Suprapubic skin (tissue), 4 donors: ENCODE measurements around the gene MLST8. TPM values are rescaled to one million over a fixed set of nuclear protein-coding genes. Genes with fewer than 3 reads are reported as not detected.

ENCODE experiments used
- DNase-seq, 2 donors: peaks; one replicate each; pipeline ENCODE4 v3.0.0-alpha.2; 2019; ENCODE audit warnings: low spot score in 2 of 2
- H3K27ac ChIP-seq: fragments of 200-600 bp; sonication (generic); one replicate; pipeline ENCODE4 v1.5.1; 2019
- H3K27me3 ChIP-seq: fragments of 200-600 bp; sonication (generic); one replicate; pipeline ENCODE4 v1.5.1; 2019
- H3K36me3 ChIP-seq: fragments of 200-600 bp; sonication (generic); one replicate; pipeline ENCODE4 v1.5.1; 2019
- H3K4me1 ChIP-seq: fragments of 200-600 bp; sonication (generic); one replicate; pipeline ENCODE4 v1.5.1; 2019
- H3K4me3 ChIP-seq: fragments of 200-600 bp; sonication (generic); one replicate; pipeline ENCODE4 v1.5.1; 2019; ENCODE audit warnings: mild to moderate bottlenecking
- H3K9me3 ChIP-seq: fragments of 200-600 bp; sonication (generic); one replicate; pipeline ENCODE4 v1.5.1; 2019
- CTCF ChIP-seq, 2 donors: fragments of 200-600 bp in 1 of 2; fragments of 450-650 bp in 1 of 2; sonication (generic) in 1 of 2; IDR thresholded peaks; one replicate each; pipeline ENCODE4 v1.5.1; 2016 to 2019; ENCODE audit warnings: antibody characterized with exemption in 2 of 2, mild to moderate bottlenecking in 1 of 2, moderate library complexity in 1 of 2
- EP300 ChIP-seq: sonication (generic); formaldehyde crosslinking; IDR thresholded peaks from one replicate; pipeline ENCODE4 v1.6.1; 2017; ENCODE audit warnings: antibody characterized with exemption
- POLR2A ChIP-seq, 2 donors: fragments of 450-650 bp; IDR thresholded peaks; one replicate each; pipeline ENCODE4 v1.6.1; 2017; ENCODE audit warnings: antibody characterized with exemption in 2 of 2, mild to moderate bottlenecking in 2 of 2, moderate library complexity in 2 of 2
- POLR2AphosphoS5 ChIP-seq, 3 donors: sonication (generic); formaldehyde crosslinking; IDR thresholded peaks; one replicate each; pipeline ENCODE4 v1.6.1; 2017; ENCODE audit warnings: antibody characterized with exemption in 3 of 3
- WGBS: methylation state at CpG from one replicate; pipeline ENCODE4 v1.1.5; 2018; 5-methylcytosine and 5-hydroxymethylcytosine counted together
- total RNA-seq, 4 donors: library from RNA; depleted of rRNA; stranded (reverse); fragments of >200 nt; gene quantifications; one replicate each; pipeline ENCODE4 v1.1.0, GENCODE V29; 2016

MLST8 gene
- total RNA-seq, 4 donors from 2014 or later, result 52.3 to 69.5 (median 55.1) TPM

GRCh38 chr16:2159175-2159838 lies 45.9 kb upstream of the MLST8 start:
- no peaks in the 10 kb centered on the region for H3K9me3 ChIP-seq
- peaks cover 84% of the 10 kb centered on the region for H3K4me1 ChIP-seq
- TF ChIP-seq POLR2AphosphoS5 (IDR thresholded peaks at IDR 0.05), result peak in 1 of 3 donors; percentile 21
- no peak for TF ChIP-seq EP300
- 22% methylated on average over 17 of the region's 24 CpGs for WGBS
- H3K27me3 ChIP-seq, result no peaks in the 10 kb centered on the region
- no peaks in the 10 kb centered on the region for H3K36me3 ChIP-seq
- no peak for DNase-seq
- peak overlapping the region; percentile 91 for H3K27ac ChIP-seq
- peak overlapping the region; percentile 36 for H3K4me3 ChIP-seq

- TF ChIP-seq EP300 (no peak), POLR2A (IDR thresholded peaks at IDR 0.05) (no peak), CTCF (IDR thresholded peaks at IDR 0.05) (no peak), POLR2AphosphoS5 (IDR thresholded peaks at IDR 0.05) (no peak)
- WGBS, result 38% methylated on average over 16 of the region's 20 CpGs
- Histone ChIP-seq H3K27me3 (no peaks in the 10 kb centered on the region), H3K27ac (peak overlapping the region; percentile 90), H3K36me3 (peaks cover 5% of the 10 kb centered on the region), H3K9me3 (no peaks in the 10 kb centered on the region), H3K4me3 (peak overlapping the region; percentile 1), H3K4me1 (peaks cover 78% of the 10 kb centered on the region)
- DNase-seq, result peak; percentile 86 to 91
These were observed 44.2 kb upstream of the MLST8 start for GRCh38 chr16:2160915-2161551.

- H3K4me1 ChIP-seq, result peaks cover 73% of the 10 kb centered on the region
- DNase-seq, result no peak
- WGBS, result 76% methylated on average over 6 of the region's 10 CpGs
- peak overlapping the region; percentile 90 for H3K27ac ChIP-seq
- H3K9me3 ChIP-seq, result no peaks in the 10 kb centered on the region
- H3K27me3 ChIP-seq, result no peaks in the 10 kb centered on the region
- TF ChIP-seq CTCF (IDR thresholded peaks at IDR 0.05) (no peak), POLR2AphosphoS5 (IDR thresholded peaks at IDR 0.05) (no peak), EP300 (no peak), POLR2A (IDR thresholded peaks at IDR 0.05) (no peak)
- H3K4me3 ChIP-seq, result no peak overlapping the region
- peaks cover 13% of the 10 kb centered on the region for H3K36me3 ChIP-seq
These were observed 43.3 kb upstream of the MLST8 start for GRCh38 chr16:2161911-2162310.

GRCh38 chr16:2162676-2163118 lies 42.6 kb upstream of the MLST8 start:
- TF ChIP-seq POLR2A (IDR thresholded peaks at IDR 0.05), result no peak
- H3K4me1 ChIP-seq, result peaks cover 65% of the 10 kb centered on the region
- no peak for DNase-seq
- H3K27ac ChIP-seq, result peak overlapping the region; percentile 90
- 63% methylated on average over 6 of the region's 13 CpGs for WGBS
- peaks cover 21% of the 10 kb centered on the region for H3K36me3 ChIP-seq
- peak overlapping the region; percentile 17 for H3K4me3 ChIP-seq
- H3K9me3 ChIP-seq, result no peaks in the 10 kb centered on the region
- H3K27me3 ChIP-seq, result no peaks in the 10 kb centered on the region

GRCh38 chr16:2163211-2163881 lies 41.9 kb upstream of the MLST8 start:
- WGBS, result 65% methylated on average over 23 of the region's 26 CpGs
- Histone ChIP-seq H3K36me3 (peaks cover 27% of the 10 kb centered on the region), H3K4me3 (peak overlapping the region; percentile 17), H3K27ac (peak overlapping the region; percentile 90), H3K4me1 (peaks cover 58% of the 10 kb centered on the region), H3K27me3 (no peaks in the 10 kb centered on the region), H3K9me3 (no peaks in the 10 kb centered on the region)
- DNase-seq, result peak in 1 of 2 donors; percentile 84
- TF ChIP-seq CTCF (IDR thresholded peaks at IDR 0.05) (no peak), POLR2AphosphoS5 (IDR thresholded peaks at IDR 0.05) (peak in 2 of 3 donors; percentile 71 to 78)

- no peak for TF ChIP-seq EP300
- TF ChIP-seq CTCF (IDR thresholded peaks at IDR 0.05), result no peak
- TF ChIP-seq POLR2A (IDR thresholded peaks at IDR 0.05), result no peak
- no peak for TF ChIP-seq POLR2AphosphoS5 (IDR thresholded peaks at IDR 0.05)
- DNase-seq, result no peak
- Histone ChIP-seq H3K4me1 (peaks cover 33% of the 10 kb centered on the region), H3K27ac (no peak overlapping the region), H3K36me3 (peaks cover 38% of the 10 kb centered on the region), H3K9me3 (no peaks in the 10 kb centered on the region), H3K4me3 (no peak overlapping the region), H3K27me3 (no peaks in the 10 kb centered on the region)
- 93% methylated on average over 2 of the region's 12 CpGs for WGBS
These were observed 39.4 kb upstream of the MLST8 start for GRCh38 chr16:2165861-2166260.
